Astrocyte (in vitro differentiated cells and primary cell): ENCODE data around the gene PAPLN. TPM values are rescaled to one million over a fixed set of nuclear protein-coding genes. Genes with fewer than 3 reads are reported as not detected.

Experiments
- DNase-seq: peaks from one replicate; pipeline ENCODE4 v3.0.0-alpha.2; 2010; ENCODE audit warnings: low read depth
- FAIRE-seq: peaks from 2 replicates; lab custom pipeline; 2011; peaks lifted over from hg19 to GRCh38; lab: Jason Lieb, UNC
- H2AFZ ChIP-seq: 2 replicates; pipeline ENCODE4 v1.6.0; 2012; ENCODE audit warnings: low read depth, low read length, inconsistent platforms
- H3K27ac ChIP-seq: 2 replicates; pipeline ENCODE4 v1.5.1; 2011; ENCODE audit warnings: low read depth, low read length, inconsistent platforms
- H3K27me3 ChIP-seq: 2 replicates; pipeline ENCODE4 v1.6.0; 2011; ENCODE audit warnings: low read length, inconsistent platforms; ENCODE audit not compliant: insufficient read depth
- H3K36me3 ChIP-seq: 2 replicates; pipeline ENCODE4 v1.5.1; 2011; ENCODE audit warnings: low read length, inconsistent platforms; ENCODE audit not compliant: insufficient read depth
- H3K4me1 ChIP-seq: 2 replicates; pipeline ENCODE4 v1.5.1; 2011; ENCODE audit warnings: low read length, inconsistent platforms; ENCODE audit not compliant: insufficient read depth
- H3K4me2 ChIP-seq: 2 replicates; pipeline ENCODE4 v1.6.0; 2012; ENCODE audit warnings: low read length, inconsistent platforms
- H3K4me3 ChIP-seq: 2 replicates; pipeline ENCODE4 v1.5.1; 2011; ENCODE audit warnings: low read depth, mild to moderate bottlenecking, low read length, inconsistent platforms; ENCODE audit not compliant: insufficient read depth
- H3K79me2 ChIP-seq: 2 replicates; pipeline ENCODE4 v1.6.0; 2012; ENCODE audit warnings: mild to moderate bottlenecking, low read length, inconsistent platforms; ENCODE audit not compliant: insufficient read depth
- H3K9ac ChIP-seq: 2 replicates; pipeline ENCODE4 v1.6.0; 2012; ENCODE audit warnings: mild to moderate bottlenecking, low read length, inconsistent platforms
- H3K9me3 ChIP-seq: 2 replicates; pipeline ENCODE4 v1.5.1; 2012; ENCODE audit warnings: low read depth, mild to moderate bottlenecking, low read length, inconsistent platforms; ENCODE audit not compliant: insufficient read depth
- H4K20me1 ChIP-seq: 2 replicates; pipeline ENCODE4 v1.6.0; 2012; ENCODE audit warnings: low read length, inconsistent platforms; ENCODE audit not compliant: insufficient read depth
- H3K27ac Mint-ChIP-seq: one replicate; pipeline ENCODE4 v1.8.0; 2021; ENCODE audit warnings: mild to moderate bottlenecking, mixed read lengths; ENCODE audit not compliant: unreplicated experiment
- H3K27me3 Mint-ChIP-seq: one replicate; pipeline ENCODE4 v1.8.0; 2021; ENCODE audit warnings: low read depth, mixed read lengths; ENCODE audit not compliant: unreplicated experiment
- H3K36me3 Mint-ChIP-seq: one replicate; pipeline ENCODE4 v1.8.0; 2021; ENCODE audit warnings: low read depth, mixed read lengths; ENCODE audit not compliant: unreplicated experiment
- H3K4me1 Mint-ChIP-seq: one replicate; pipeline ENCODE4 v1.8.0; 2021; ENCODE audit warnings: low read depth, mixed read lengths; ENCODE audit not compliant: unreplicated experiment
- H3K4me3 Mint-ChIP-seq: one replicate; pipeline ENCODE4 v1.8.0; 2021; ENCODE audit warnings: mild to moderate bottlenecking, moderate library complexity, mixed read lengths; ENCODE audit not compliant: unreplicated experiment
- H3K9me3 Mint-ChIP-seq: one replicate; pipeline ENCODE4 v1.8.0; 2021; ENCODE audit warnings: mild to moderate bottlenecking, mixed read lengths; ENCODE audit not compliant: unreplicated experiment
- CTCF ChIP-seq: IDR thresholded peaks from 2 replicates; pipeline ENCODE4 v1.5.1; 2011; ENCODE audit warnings: low read depth, mild to moderate bottlenecking, inconsistent platforms, low read length, moderate library complexity; ENCODE audit not compliant: insufficient read depth
- EZH2 ChIP-seq: IDR thresholded peaks from 2 replicates; pipeline ENCODE4 v1.6.1; 2012; ENCODE audit warnings: mild to moderate bottlenecking, low read length, inconsistent platforms; ENCODE audit not compliant: insufficient read depth
- total RNA-seq: library from RNA; stranded (reverse); gene quantifications from 2 replicates; pipeline ENCODE4 v1.2.1, GENCODE V29; 2021

PAPLN gene
- total RNA-seq, 1 donor from 2014 or later = 5.0 TPM

GRCh38 chr14:73267474-73267873 lies 30.2 kb downstream of the PAPLN start:
- Mint-ChIP-seq H3K27ac (peak overlapping the region; percentile 30), H3K4me3 (no peak overlapping the region), H3K36me3 (peaks cover 9% of the 10 kb centered on the region), H3K9me3 (no peaks in the 10 kb centered on the region), H3K27me3 (peaks cover 4% of the 10 kb centered on the region), H3K4me1 (no peaks in the 10 kb centered on the region)
- FAIRE-seq (no peak), DNase-seq (no peak)
- Histone ChIP-seq H3K4me1 (peaks cover 12% of the 10 kb centered on the region), H3K79me2 (no peaks in the 10 kb centered on the region), H3K4me2 (no peak overlapping the region), H3K27ac (no peak overlapping the region), H3K9me3 (no peaks in the 10 kb centered on the region), H2AFZ (no peak overlapping the region), H4K20me1 (no peaks in the 10 kb centered on the region), H3K36me3 (no peaks in the 10 kb centered on the region), H3K27me3 (no peaks in the 10 kb centered on the region), H3K9ac (no peak overlapping the region), H3K4me3 (no peak overlapping the region)
- TF ChIP-seq EZH2 = no peak
- TF ChIP-seq CTCF = no peak

- Histone ChIP-seq H3K4me3 (peak overlapping the region; percentile 48), H4K20me1 (no peaks in the 10 kb centered on the region), H3K4me2 (peak overlapping the region; percentile 81), H3K9me3 (no peaks in the 10 kb centered on the region), H3K27ac (no peak overlapping the region), H2AFZ (peak overlapping the region; percentile 34), H3K4me1 (peaks cover 12% of the 10 kb centered on the region), H3K36me3 (peaks cover 6% of the 10 kb centered on the region), H3K27me3 (no peaks in the 10 kb centered on the region), H3K79me2 (no peaks in the 10 kb centered on the region), H3K9ac (peak overlapping the region; percentile 51)
- FAIRE-seq = no peak
- no peaks in the 10 kb centered on the region for H3K27me3 Mint-ChIP-seq
- H3K4me1 Mint-ChIP-seq = no peaks in the 10 kb centered on the region
- H3K9me3 Mint-ChIP-seq = no peaks in the 10 kb centered on the region
- no peak overlapping the region for H3K27ac Mint-ChIP-seq
- DNase-seq = peak; percentile 20
- TF ChIP-seq EZH2 = no peak
- H3K36me3 Mint-ChIP-seq = peaks cover 12% of the 10 kb centered on the region
- H3K4me3 Mint-ChIP-seq = no peak overlapping the region
These were observed 32.6 kb downstream of the PAPLN start for GRCh38 chr14:73269729-73270531.

GRCh38 chr14:73272393-73272792 lies 35.1 kb downstream of the PAPLN start:
- Mint-ChIP-seq H3K27ac (no peak overlapping the region), H3K27me3 (no peaks in the 10 kb centered on the region), H3K4me3 (no peak overlapping the region), H3K9me3 (no peaks in the 10 kb centered on the region), H3K36me3 (peaks cover 14% of the 10 kb centered on the region), H3K4me1 (no peaks in the 10 kb centered on the region)
- Histone ChIP-seq H3K4me2 (no peak overlapping the region), H2AFZ (no peak overlapping the region), H3K9ac (no peak overlapping the region), H3K4me1 (peaks cover 12% of the 10 kb centered on the region), H4K20me1 (peaks cover 4% of the 10 kb centered on the region), H3K27ac (no peak overlapping the region), H3K79me2 (no peaks in the 10 kb centered on the region), H3K9me3 (no peaks in the 10 kb centered on the region), H3K36me3 (peaks cover 19% of the 10 kb centered on the region), H3K27me3 (no peaks in the 10 kb centered on the region), H3K4me3 (no peak overlapping the region)
- TF ChIP-seq EZH2 (no peak), CTCF (no peak)
- no peak for FAIRE-seq
- DNase-seq = no peak
